Mesendoderm (in vitro differentiated cells): ENCODE measurements around the gene ZNF408.
"Not testable (repeated sequence)": the region's sequence is repeated elsewhere in the genome, so short reads cannot be mapped to it uniquely, and the experiment has no call there.

Experiments used
- DNase-seq: peaks from one replicate; pipeline ENCODE4 v3.0.0; 2013
- H2AK5ac ChIP-seq: 2 replicates; pipeline ENCODE4 v1.6.1; 2013; ENCODE audit warnings: low read length, inconsistent platforms
- H2BK120ac ChIP-seq: 2 replicates; pipeline ENCODE4 v1.6.1; 2013; ENCODE audit warnings: low read depth, mild to moderate bottlenecking, low read length, moderate library complexity, mixed read lengths
- H2BK15ac ChIP-seq: replicated peaks from 2 replicates; pipeline ENCODE4 v1.6.1; 2013; ENCODE audit warnings: low read depth, mild to moderate bottlenecking, moderate library complexity
- H2BK5ac ChIP-seq: 2 replicates; pipeline ENCODE4 v1.6.1; 2013; ENCODE audit warnings: low read length, inconsistent platforms
- H3K18ac ChIP-seq: 2 replicates; pipeline ENCODE4 v1.6.1; 2013; ENCODE audit warnings: mild to moderate bottlenecking, low read length, mixed read lengths
- H3K23ac ChIP-seq: one replicate; pipeline ENCODE4 v1.6.1; 2013; ENCODE audit warnings: low read length
- H3K27ac ChIP-seq: 2 replicates; pipeline ENCODE4 v1.5.1; 2013; ENCODE audit warnings: low read depth, mild to moderate bottlenecking, inconsistent platforms, low read length, moderate library complexity
- H3K27me3 ChIP-seq: 2 replicates; pipeline ENCODE4 v1.6.1; 2013; ENCODE audit warnings: low read length, control low read depth, mild to moderate bottlenecking, inconsistent platforms; ENCODE audit not compliant: insufficient read depth, poor library complexity
- H3K36me3 ChIP-seq: 2 replicates; pipeline ENCODE4 v1.6.1; 2013; ENCODE audit warnings: low read length, inconsistent platforms; ENCODE audit not compliant: control insufficient read depth, insufficient read depth
- H3K4ac ChIP-seq: one replicate; pipeline ENCODE4 v1.6.1; 2013; ENCODE audit warnings: low read depth, mild to moderate bottlenecking, low read length, moderate library complexity
- H3K4me1 ChIP-seq: 2 replicates; pipeline ENCODE4 v1.6.1; 2013; ENCODE audit warnings: low read depth, low read length, inconsistent platforms; ENCODE audit not compliant: control insufficient read depth
- H3K4me2 ChIP-seq: 2 replicates; pipeline ENCODE4 v1.6.1; 2013; ENCODE audit warnings: low read length
- H3K4me3 ChIP-seq: 2 replicates; pipeline ENCODE4 v1.5.1; 2013; ENCODE audit warnings: mild to moderate bottlenecking, low read length
- H3K56ac ChIP-seq: one replicate; pipeline ENCODE4 v1.6.1; 2013; ENCODE audit warnings: low read length
- H3K79me1 ChIP-seq: 2 replicates; pipeline ENCODE4 v1.6.1; 2013; ENCODE audit warnings: low read length, inconsistent platforms
- H3K79me2 ChIP-seq: 2 replicates; pipeline ENCODE4 v1.6.1; 2013; ENCODE audit warnings: mild to moderate bottlenecking, low read length; ENCODE audit not compliant: control insufficient read depth, insufficient read depth
- H3K9ac ChIP-seq: 2 replicates; pipeline ENCODE4 v1.6.1; 2013; ENCODE audit warnings: low read length, inconsistent platforms
- H4K5ac ChIP-seq: one replicate; pipeline ENCODE4 v1.6.1; 2013; ENCODE audit warnings: low read length
- H4K8ac ChIP-seq: one replicate; pipeline ENCODE4 v1.6.1; 2013; ENCODE audit warnings: low read depth, mild to moderate bottlenecking, control low read depth, low read length, moderate library complexity
- WGBS: extraction: QIAGEN DNeasy Blood & Tissue Kit; methylation state at CpG from one replicate; pipeline ENCODE4 v1.1.7; 2013; ENCODE audit warnings: low lambda C conversion rate, missing lambda C conversion rate; ENCODE audit not compliant: insufficient coverage; ENCODE audit errors: extremely low coverage; 5-methylcytosine and 5-hydroxymethylcytosine counted together

Gene ZNF408

DNA sequence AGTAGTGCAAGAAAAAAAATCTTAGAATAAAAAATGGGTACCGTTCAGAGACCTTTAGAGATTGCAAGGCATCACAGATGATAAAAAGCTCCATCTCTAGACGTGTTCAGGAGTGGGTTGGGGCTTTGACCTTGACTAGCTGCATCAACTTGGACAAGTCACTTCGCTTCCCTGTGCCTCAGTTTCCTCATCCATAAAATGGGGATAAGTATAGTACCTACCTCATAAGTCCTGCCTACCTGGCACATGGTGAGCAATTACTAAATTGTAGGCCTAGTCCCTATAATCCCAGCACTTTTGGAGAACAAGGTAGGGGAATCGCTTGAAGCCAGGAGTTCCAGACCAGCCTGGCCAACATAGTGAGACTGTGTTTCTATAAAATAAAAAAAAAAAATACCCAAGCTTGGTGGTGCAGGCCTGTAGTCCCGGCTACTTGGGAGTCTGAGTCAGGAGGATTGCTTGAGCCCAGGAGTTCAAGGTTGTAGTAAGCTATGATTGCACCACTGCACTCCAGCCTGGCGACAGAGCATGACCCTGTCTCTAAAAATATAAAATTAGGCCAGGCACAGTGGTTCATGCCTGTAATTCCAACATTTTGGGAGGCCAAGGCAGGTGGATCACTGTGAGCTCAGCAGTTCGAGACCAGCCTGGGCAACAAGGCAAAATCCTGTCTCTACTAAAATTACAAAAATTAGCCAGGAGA, 12.2 kb downstream of the ZNF408 start:
- no peak overlapping the region for H3K56ac ChIP-seq
- no peak overlapping the region for H2BK15ac ChIP-seq
- no peak overlapping the region for H4K8ac ChIP-seq
- no peak overlapping the region for H3K23ac ChIP-seq
- H3K18ac ChIP-seq: no peak overlapping the region
- no peak for DNase-seq
- WGBS: no CpG with 5 or more reads among the region's 7 CpGs
- H3K9ac ChIP-seq: no peak overlapping the region
- no peaks in the 10 kb centered on the region for H3K36me3 ChIP-seq
- H3K27ac ChIP-seq: no peak overlapping the region
- no peak overlapping the region for H4K5ac ChIP-seq
- H3K4ac ChIP-seq: no peak overlapping the region
- no peak overlapping the region for H2BK5ac ChIP-seq
- H3K79me2 ChIP-seq: no peaks in the 10 kb centered on the region
- no peak overlapping the region for H3K4me3 ChIP-seq
- H2BK120ac ChIP-seq: no peak overlapping the region
- no peak overlapping the region for H2AK5ac ChIP-seq
- H3K4me2 ChIP-seq: no peak overlapping the region
- H3K4me1 ChIP-seq: no peaks in the 10 kb centered on the region
- no peaks in the 10 kb centered on the region for H3K79me1 ChIP-seq
- no peaks in the 10 kb centered on the region for H3K27me3 ChIP-seq

DNA sequence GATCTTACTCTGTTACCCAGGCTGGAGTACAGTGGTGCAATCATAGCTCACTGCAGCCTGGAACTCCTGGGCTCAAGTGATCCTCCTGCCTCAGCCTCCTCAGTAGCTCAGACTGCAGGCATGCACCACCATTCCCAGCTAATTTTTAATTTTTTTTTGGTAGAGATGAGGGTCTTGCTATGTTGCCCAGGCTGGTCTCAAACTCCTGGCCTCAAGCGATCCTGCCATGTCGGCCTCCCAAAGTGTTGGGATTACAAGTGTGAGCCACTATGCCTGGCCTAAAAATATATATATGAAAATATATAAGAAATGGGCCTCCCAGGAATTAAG, 17.0 kb downstream of the ZNF408 start:
- H3K18ac ChIP-seq, H3K9ac ChIP-seq, H2BK15ac ChIP-seq, H3K79me1 ChIP-seq, H3K27me3 ChIP-seq, H2BK120ac ChIP-seq, H3K36me3 ChIP-seq, H3K79me2 ChIP-seq, H3K4me1 ChIP-seq, H3K27ac ChIP-seq, H3K4me2 ChIP-seq, H4K8ac ChIP-seq, H3K56ac ChIP-seq, H2AK5ac ChIP-seq, DNase-seq, H2BK5ac ChIP-seq, H3K23ac ChIP-seq, H4K5ac ChIP-seq, H3K4me3 ChIP-seq, H3K4ac ChIP-seq: not testable (repeated sequence)
- WGBS: no CpG with 5 or more reads among the region's 2 CpGs

GRCh38 chr11:46718155-46719019, 17.6 kb downstream of the ZNF408 start:
- Histone ChIP-seq H3K18ac (peak overlapping the region; percentile 43), H2BK15ac (no peak overlapping the region), H3K79me2 (no peaks in the 10 kb centered on the region), H3K9ac (no peak overlapping the region), H3K27ac (no peak overlapping the region), H3K36me3 (no peaks in the 10 kb centered on the region), H2BK120ac (no peak overlapping the region), H3K4me2 (no peak overlapping the region), H2AK5ac (no peak overlapping the region), H4K8ac (no peak overlapping the region), H3K4me1 (no peaks in the 10 kb centered on the region), H3K79me1 (no peaks in the 10 kb centered on the region), H3K23ac (no peak overlapping the region), H3K27me3 (no peaks in the 10 kb centered on the region), H3K4ac (no peak overlapping the region), H3K4me3 (no peak overlapping the region), H2BK5ac (no peak overlapping the region), H4K5ac (no peak overlapping the region), H3K56ac (no peak overlapping the region)
- WGBS: no CpG with 5 or more reads among the region's 11 CpGs
- peak; percentile 57 for DNase-seq

GRCh38 chr11:46719048-46719542, 18.3 kb downstream of the ZNF408 start, which contains the start of gene F2:
F2 (plus strand) TSS chr11:46719213; CDS start chr11:46719236, 23 bp downstream.
- H3K79me1 ChIP-seq: no peaks in the 10 kb centered on the region
- no CpG with 5 or more reads among the region's 7 CpGs for WGBS
- no peak within 1 kb of the TSS for H3K9ac ChIP-seq
- no peaks in the 10 kb centered on the region for H3K79me2 ChIP-seq
- no peak within 1 kb of the TSS for H2BK15ac ChIP-seq
- H3K27ac ChIP-seq: no peak within 1 kb of the TSS
- H2BK120ac ChIP-seq: no peak within 1 kb of the TSS
- H3K4me1 ChIP-seq: no peaks in the 10 kb centered on the region
- H2BK5ac ChIP-seq: no peak within 1 kb of the TSS
- no peaks in the 10 kb centered on the region for H3K27me3 ChIP-seq
- H3K23ac ChIP-seq: no peak within 1 kb of the TSS
- peak within 1 kb of the TSS; percentile 43 for H3K18ac ChIP-seq
- no peak within 1 kb of the TSS for H3K4ac ChIP-seq
- DNase-seq: no peak
- H3K36me3 ChIP-seq: no peaks in the 10 kb centered on the region
- H3K4me3 ChIP-seq: no peak within 1 kb of the TSS
- no peak within 1 kb of the TSS for H2AK5ac ChIP-seq
- H3K56ac ChIP-seq: no peak within 1 kb of the TSS
- H3K4me2 ChIP-seq: no peak within 1 kb of the TSS
- H4K5ac ChIP-seq: no peak within 1 kb of the TSS
- no peak within 1 kb of the TSS for H4K8ac ChIP-seq

DNA sequence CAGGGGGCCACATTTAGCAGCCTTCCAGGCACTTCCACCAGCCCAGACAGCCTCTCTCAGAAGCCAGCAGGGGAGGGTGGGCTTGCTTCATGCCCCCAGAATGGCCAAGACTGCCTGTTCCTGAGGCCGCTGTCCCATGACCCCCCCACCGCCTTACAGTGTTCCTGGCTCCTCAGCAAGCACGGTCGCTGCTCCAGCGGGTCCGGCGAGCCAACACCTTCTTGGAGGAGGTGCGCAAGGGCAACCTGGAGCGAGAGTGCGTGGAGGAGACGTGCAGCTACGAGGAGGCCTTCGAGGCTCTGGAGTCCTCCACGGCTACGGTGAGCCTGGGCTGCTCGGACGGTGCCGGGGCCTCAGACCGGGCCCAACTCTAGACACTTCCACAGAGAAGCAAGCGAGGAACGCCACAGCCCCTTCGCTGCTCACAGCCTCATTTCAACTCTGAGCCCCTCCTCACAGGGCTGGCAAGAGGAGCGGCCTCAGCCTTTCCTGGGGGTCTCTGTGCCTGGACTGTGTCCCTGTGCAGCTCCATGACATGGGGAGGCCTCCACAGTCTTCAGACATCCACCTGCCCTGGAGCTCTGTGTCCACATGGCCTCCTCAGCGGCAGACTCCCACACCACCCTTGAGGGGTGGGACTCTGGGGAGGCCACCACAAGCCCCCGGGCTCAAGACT, 18.9 kb downstream of the ZNF408 start:
- no peak overlapping the region for H2AK5ac ChIP-seq

More for the DNA sequence above, 18.9 kb downstream of the ZNF408 start:
- Histone ChIP-seq H3K56ac (no peak overlapping the region), H3K36me3 (no peaks in the 10 kb centered on the region), H2BK15ac (no peak overlapping the region), H3K18ac (no peak overlapping the region), H3K27ac (no peak overlapping the region), H2BK5ac (no peak overlapping the region), H3K79me2 (no peaks in the 10 kb centered on the region), H4K8ac (no peak overlapping the region), H3K79me1 (no peaks in the 10 kb centered on the region), H3K4me1 (no peaks in the 10 kb centered on the region), H3K27me3 (no peaks in the 10 kb centered on the region), H3K9ac (no peak overlapping the region), H3K23ac (no peak overlapping the region), H3K4me2 (no peak overlapping the region), H3K4ac (no peak overlapping the region), H2BK120ac (no peak overlapping the region), H3K4me3 (no peak overlapping the region), H4K5ac (no peak overlapping the region)
- no peak for DNase-seq
- no CpG with 5 or more reads among the region's 25 CpGs for WGBS
